Measurements from ENCODE around the gene HGS. TPM values are rescaled to one million over a fixed set of nuclear protein-coding genes. Genes with fewer than 3 reads are reported as not detected.

HGS gene
- total and polyA plus RNA-seq, 2 of the 8 experiments (the other 6 are each of a cell fraction or from before 2014, with no cell fraction given): 80.8 to 99.7 TPM

DNA sequence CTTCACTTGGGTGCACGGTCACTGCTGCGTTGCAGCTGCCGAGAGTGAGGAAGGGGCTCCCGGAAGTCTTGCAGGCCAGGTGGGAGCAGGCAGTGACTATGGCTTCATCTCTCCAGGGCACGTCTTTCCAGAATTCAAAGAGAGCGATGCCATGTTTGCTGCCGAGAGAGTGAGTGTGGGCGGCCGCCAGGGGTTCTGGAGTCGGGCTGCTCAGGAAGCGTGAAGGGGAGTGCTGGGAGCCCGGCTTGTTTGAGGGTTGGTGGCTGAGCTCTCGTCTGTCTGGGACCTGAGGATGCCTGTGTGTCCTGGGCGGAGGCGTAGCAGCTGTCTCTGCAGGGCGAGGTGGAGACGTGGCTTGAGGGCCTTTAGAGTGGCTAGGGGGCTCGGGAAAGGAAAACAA is 6.3 kb downstream of the HGS start (continued):
- TF ChIP-seq, protein P1, sequence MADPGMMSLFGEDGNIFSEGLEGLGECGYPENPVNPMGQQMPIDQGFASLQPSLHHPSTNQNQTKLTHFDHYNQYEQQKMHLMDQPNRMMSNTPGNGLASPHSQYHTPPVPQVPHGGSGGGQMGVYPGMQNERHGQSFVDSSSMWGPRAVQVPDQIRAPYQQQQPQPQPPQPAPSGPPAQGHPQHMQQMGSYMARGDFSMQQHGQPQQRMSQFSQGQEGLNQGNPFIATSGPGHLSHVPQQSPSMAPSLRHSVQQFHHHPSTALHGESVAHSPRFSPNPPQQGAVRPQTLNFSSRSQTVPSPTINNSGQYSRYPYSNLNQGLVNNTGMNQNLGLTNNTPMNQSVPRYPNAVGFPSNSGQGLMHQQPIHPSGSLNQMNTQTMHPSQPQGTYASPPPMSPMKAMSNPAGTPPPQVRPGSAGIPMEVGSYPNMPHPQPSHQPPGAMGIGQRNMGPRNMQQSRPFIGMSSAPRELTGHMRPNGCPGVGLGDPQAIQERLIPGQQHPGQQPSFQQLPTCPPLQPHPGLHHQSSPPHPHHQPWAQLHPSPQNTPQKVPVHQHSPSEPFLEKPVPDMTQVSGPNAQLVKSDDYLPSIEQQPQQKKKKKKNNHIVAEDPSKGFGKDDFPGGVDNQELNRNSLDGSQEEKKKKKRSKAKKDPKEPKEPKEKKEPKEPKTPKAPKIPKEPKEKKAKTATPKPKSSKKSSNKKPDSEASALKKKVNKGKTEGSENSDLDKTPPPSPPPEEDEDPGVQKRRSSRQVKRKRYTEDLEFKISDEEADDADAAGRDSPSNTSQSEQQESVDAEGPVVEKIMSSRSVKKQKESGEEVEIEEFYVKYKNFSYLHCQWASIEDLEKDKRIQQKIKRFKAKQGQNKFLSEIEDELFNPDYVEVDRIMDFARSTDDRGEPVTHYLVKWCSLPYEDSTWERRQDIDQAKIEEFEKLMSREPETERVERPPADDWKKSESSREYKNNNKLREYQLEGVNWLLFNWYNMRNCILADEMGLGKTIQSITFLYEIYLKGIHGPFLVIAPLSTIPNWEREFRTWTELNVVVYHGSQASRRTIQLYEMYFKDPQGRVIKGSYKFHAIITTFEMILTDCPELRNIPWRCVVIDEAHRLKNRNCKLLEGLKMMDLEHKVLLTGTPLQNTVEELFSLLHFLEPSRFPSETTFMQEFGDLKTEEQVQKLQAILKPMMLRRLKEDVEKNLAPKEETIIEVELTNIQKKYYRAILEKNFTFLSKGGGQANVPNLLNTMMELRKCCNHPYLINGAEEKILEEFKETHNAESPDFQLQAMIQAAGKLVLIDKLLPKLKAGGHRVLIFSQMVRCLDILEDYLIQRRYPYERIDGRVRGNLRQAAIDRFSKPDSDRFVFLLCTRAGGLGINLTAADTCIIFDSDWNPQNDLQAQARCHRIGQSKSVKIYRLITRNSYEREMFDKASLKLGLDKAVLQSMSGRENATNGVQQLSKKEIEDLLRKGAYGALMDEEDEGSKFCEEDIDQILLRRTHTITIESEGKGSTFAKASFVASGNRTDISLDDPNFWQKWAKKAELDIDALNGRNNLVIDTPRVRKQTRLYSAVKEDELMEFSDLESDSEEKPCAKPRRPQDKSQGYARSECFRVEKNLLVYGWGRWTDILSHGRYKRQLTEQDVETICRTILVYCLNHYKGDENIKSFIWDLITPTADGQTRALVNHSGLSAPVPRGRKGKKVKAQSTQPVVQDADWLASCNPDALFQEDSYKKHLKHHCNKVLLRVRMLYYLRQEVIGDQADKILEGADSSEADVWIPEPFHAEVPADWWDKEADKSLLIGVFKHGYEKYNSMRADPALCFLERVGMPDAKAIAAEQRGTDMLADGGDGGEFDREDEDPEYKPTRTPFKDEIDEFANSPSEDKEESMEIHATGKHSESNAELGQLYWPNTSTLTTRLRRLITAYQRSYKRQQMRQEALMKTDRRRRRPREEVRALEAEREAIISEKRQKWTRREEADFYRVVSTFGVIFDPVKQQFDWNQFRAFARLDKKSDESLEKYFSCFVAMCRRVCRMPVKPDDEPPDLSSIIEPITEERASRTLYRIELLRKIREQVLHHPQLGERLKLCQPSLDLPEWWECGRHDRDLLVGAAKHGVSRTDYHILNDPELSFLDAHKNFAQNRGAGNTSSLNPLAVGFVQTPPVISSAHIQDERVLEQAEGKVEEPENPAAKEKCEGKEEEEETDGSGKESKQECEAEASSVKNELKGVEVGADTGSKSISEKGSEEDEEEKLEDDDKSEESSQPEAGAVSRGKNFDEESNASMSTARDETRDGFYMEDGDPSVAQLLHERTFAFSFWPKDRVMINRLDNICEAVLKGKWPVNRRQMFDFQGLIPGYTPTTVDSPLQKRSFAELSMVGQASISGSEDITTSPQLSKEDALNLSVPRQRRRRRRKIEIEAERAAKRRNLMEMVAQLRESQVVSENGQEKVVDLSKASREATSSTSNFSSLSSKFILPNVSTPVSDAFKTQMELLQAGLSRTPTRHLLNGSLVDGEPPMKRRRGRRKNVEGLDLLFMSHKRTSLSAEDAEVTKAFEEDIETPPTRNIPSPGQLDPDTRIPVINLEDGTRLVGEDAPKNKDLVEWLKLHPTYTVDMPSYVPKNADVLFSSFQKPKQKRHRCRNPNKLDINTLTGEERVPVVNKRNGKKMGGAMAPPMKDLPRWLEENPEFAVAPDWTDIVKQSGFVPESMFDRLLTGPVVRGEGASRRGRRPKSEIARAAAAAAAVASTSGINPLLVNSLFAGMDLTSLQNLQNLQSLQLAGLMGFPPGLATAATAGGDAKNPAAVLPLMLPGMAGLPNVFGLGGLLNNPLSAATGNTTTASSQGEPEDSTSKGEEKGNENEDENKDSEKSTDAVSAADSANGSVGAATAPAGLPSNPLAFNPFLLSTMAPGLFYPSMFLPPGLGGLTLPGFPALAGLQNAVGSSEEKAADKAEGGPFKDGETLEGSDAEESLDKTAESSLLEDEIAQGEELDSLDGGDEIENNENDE (IDR thresholded peaks at IDR 0.05; ENCODE audit: insufficient replicate concordance, low read length): no peak
- no peak for TF ChIP-seq TAF7 (optimal IDR thresholded peaks at IDR 0.05; ENCODE audit: borderline replicate concordance, low read depth, low read length)
- TF ChIP-seq CREB1 (IDR thresholded peaks at IDR 0.05): no peak
- no peak for TF ChIP-seq YY1 (IDR thresholded peaks at IDR 0.05; ENCODE audit: low read depth, low read length)
- no peak for TF ChIP-seq RBBP5 (IDR thresholded peaks at IDR 0.05; ENCODE audit: borderline replicate concordance, low read depth, low read length)

All from H1 (cell line).